WTC11 (cell line): ENCODE measurements around the gene MFAP3L. TPM values are rescaled to one million over a fixed set of nuclear protein-coding genes. Genes with fewer than 3 reads are reported as not detected.

ENCODE experiments used
- ATAC-seq: fragments of 200-7000 bp; cut with Tn5 transposase; 2 replicates; pipeline ENCODE4 v1.10.0; 2021; ENCODE audit warnings: mild to moderate bottlenecking, moderate library complexity
- Bru-seq: library from RNA; stranded (reverse); fragments of 400-500 nt; gene quantifications from one replicate; lab custom pipeline; 2021; lab: Mats Ljungman, UMichigan
- CTCF ChIA-PET: fragments of 300-600 bp; sonication (Branson Sonifier 250); formaldehyde crosslinking; loops from one replicate; lab custom pipeline; 2021; ENCODE audit warnings: antibody characterized with exemption; lab: Charles Lee
- POLR2A ChIA-PET: fragments of 350-600 bp; sonication (Branson Sonifier 250); formaldehyde crosslinking; loops from one replicate; lab custom pipeline; 2021; ENCODE audit warnings: antibody characterized with exemption; lab: Charles Lee
- DNase-seq: peaks from one replicate; pipeline ENCODE4 v3.0.0; 2021; ENCODE audit warnings: low spot score
- H3K27ac Mint-ChIP-seq: 2 replicates; pipeline ENCODE4 v1.8.0; 2021; ENCODE audit warnings: mixed read lengths
- H3K27me3 Mint-ChIP-seq: 2 replicates; pipeline ENCODE4 v1.8.0; 2021; ENCODE audit warnings: low read depth, mild to moderate bottlenecking, moderate library complexity, mixed read lengths
- H3K36me3 Mint-ChIP-seq: 2 replicates; pipeline ENCODE4 v1.8.0; 2021; ENCODE audit warnings: mixed read lengths
- H3K4me1 Mint-ChIP-seq: 2 replicates; pipeline ENCODE4 v1.8.0; 2022; ENCODE audit warnings: mixed read lengths
- H3K4me3 Mint-ChIP-seq: 2 replicates; pipeline ENCODE4 v1.8.0; 2021; ENCODE audit warnings: mild to moderate bottlenecking, moderate library complexity, mixed read lengths
- H3K9me3 Mint-ChIP-seq: 2 replicates; pipeline ENCODE4 v1.8.0; 2021; ENCODE audit warnings: mixed read lengths
- ARID4B ChIP-seq: sonication (generic); formaldehyde crosslinking; IDR thresholded peaks from 2 replicates; pipeline ENCODE4 v1.8.0; 2023; ENCODE audit warnings: missing genetic modification reagents, mild to moderate bottlenecking, borderline replicate concordance
- CBFB ChIP-seq: sonication (generic); formaldehyde crosslinking; IDR thresholded peaks from 2 replicates; pipeline ENCODE4 v1.8.1; 2022; ENCODE audit warnings: mild to moderate bottlenecking, low read depth, missing genetic modification reagents
- CREM ChIP-seq: sonication (generic); formaldehyde crosslinking; IDR thresholded peaks from 2 replicates; pipeline ENCODE4 v1.8.1; 2022; ENCODE audit warnings: mild to moderate bottlenecking, missing genetic modification reagents, moderate library complexity
- CTCF ChIP-seq: fragments of 200-600 bp; IDR thresholded peaks from 2 replicates; pipeline ENCODE4 v1.8.0; 2022; ENCODE audit warnings: antibody characterized with exemption
- E2F1 ChIP-seq: sonication (generic); formaldehyde crosslinking; IDR thresholded peaks from 2 replicates; pipeline ENCODE4 v1.8.0; 2022; ENCODE audit warnings: mild to moderate bottlenecking, missing genetic modification reagents
- E2F4 ChIP-seq: sonication (generic); formaldehyde crosslinking; IDR thresholded peaks from 2 replicates; pipeline ENCODE4 v1.8.1; 2022; ENCODE audit warnings: low read depth, mild to moderate bottlenecking, moderate library complexity, missing genetic modification reagents, borderline replicate concordance
- ERG ChIP-seq: fragments of 250-450 bp; sonication (Bioruptor Pico); IDR thresholded peaks from 2 replicates; pipeline ENCODE4 v1.8.0; 2021; ENCODE audit warnings: mild to moderate bottlenecking
- ESRRA ChIP-seq: sonication (generic); formaldehyde crosslinking; IDR thresholded peaks from 2 replicates; pipeline ENCODE4 v1.8.1; 2022; ENCODE audit warnings: mild to moderate bottlenecking, missing genetic modification reagents, borderline replicate concordance
- FOXP1 ChIP-seq: sonication (generic); formaldehyde crosslinking; IDR thresholded peaks from 2 replicates; pipeline ENCODE4 v1.8.0; 2022; ENCODE audit warnings: missing genetic modification reagents, mild to moderate bottlenecking, moderate library complexity, borderline replicate concordance
- GABPB1 ChIP-seq: sonication (generic); formaldehyde crosslinking; IDR thresholded peaks from 2 replicates; pipeline ENCODE4 v1.8.1; 2023; ENCODE audit warnings: mild to moderate bottlenecking, missing genetic modification reagents
- GTF2I ChIP-seq: fragments of 250-450 bp; sonication (Bioruptor Pico); conservative IDR thresholded peaks from 2 replicates; pipeline ENCODE4 v1.4.0; 2021; ENCODE audit warnings: mild to moderate bottlenecking
- KAT7 ChIP-seq: sonication (generic); formaldehyde crosslinking; IDR thresholded peaks from 2 replicates; pipeline ENCODE4 v1.8.1; 2023; ENCODE audit warnings: missing genetic modification reagents, mild to moderate bottlenecking, borderline replicate concordance
- MAX ChIP-seq: sonication (generic); formaldehyde crosslinking; IDR thresholded peaks from 2 replicates; pipeline ENCODE4 v1.8.0; 2022; ENCODE audit warnings: mild to moderate bottlenecking, missing genetic modification reagents
- NFATC4 ChIP-seq: fragments of 250-450 bp; sonication (Bioruptor Pico); IDR thresholded peaks from 2 replicates; pipeline ENCODE4 v1.9.0; 2021; ENCODE audit warnings: mild to moderate bottlenecking
- RELA ChIP-seq: sonication (generic); formaldehyde crosslinking; IDR thresholded peaks from 2 replicates; pipeline ENCODE4 v1.8.1; 2022; ENCODE audit warnings: missing genetic modification reagents, mild to moderate bottlenecking, borderline replicate concordance
- TEAD4 ChIP-seq: sonication (generic); formaldehyde crosslinking; IDR thresholded peaks from 2 replicates; pipeline ENCODE4 v1.8.0; 2022; ENCODE audit warnings: mild to moderate bottlenecking, missing genetic modification reagents
- ZBTB21 ChIP-seq: sonication (generic); formaldehyde crosslinking; IDR thresholded peaks from 2 replicates; pipeline ENCODE4 v1.8.1; 2023; ENCODE audit warnings: mild to moderate bottlenecking, missing genetic modification reagents, borderline replicate concordance
- ZMAT4 ChIP-seq: fragments of 250-450 bp; sonication (Bioruptor Pico); IDR thresholded peaks from 2 replicates; pipeline ENCODE4 v1.9.0; 2021; ENCODE audit warnings: mild to moderate bottlenecking
- ZNF138 ChIP-seq: sonication (generic); formaldehyde crosslinking; conservative IDR thresholded peaks from 2 replicates; pipeline ENCODE4 v1.8.1; 2022; ENCODE audit warnings: mild to moderate bottlenecking, moderate library complexity, missing genetic modification reagents
- ZNF219 ChIP-seq: sonication (generic); formaldehyde crosslinking; IDR thresholded peaks from 2 replicates; pipeline ENCODE4 v1.8.0; 2023; ENCODE audit warnings: missing genetic modification reagents, mild to moderate bottlenecking, borderline replicate concordance
- ZNF263 ChIP-seq: sonication (generic); formaldehyde crosslinking; IDR thresholded peaks from 2 replicates; pipeline ENCODE4 v1.8.1; 2022; ENCODE audit warnings: low read depth, mild to moderate bottlenecking, moderate library complexity, missing genetic modification reagents
- ZNF396 ChIP-seq: fragments of 250-450 bp; sonication (Bioruptor Pico); IDR thresholded peaks from 2 replicates; pipeline ENCODE4 v1.8.0; 2021; ENCODE audit warnings: mild to moderate bottlenecking, moderate library complexity, borderline replicate concordance
- long read RNA-seq, 3 experiments: library from RNA in 1 of 3; library from capped mRNA in 1 of 3; library from polyadenylated mRNA in 1 of 3; unstranded in 2 of 3; stranded (forward) in 1 of 3; transcript quantifications; one replicate each; pipeline ENCODE4 v2.0.0, GENCODE V29; 2021
- total RNA-seq: library from RNA; stranded (reverse); gene quantifications from 3 replicates; pipeline ENCODE4 v1.2.3, GENCODE V29; 2021
- TF ChIP-seq, protein P1 (sequence below): sonication (generic); formaldehyde crosslinking; IDR thresholded peaks from 2 replicates; pipeline ENCODE4 v1.8.1; 2023; ENCODE audit warnings: mild to moderate bottlenecking, missing genetic modification reagents, moderate library complexity

Gene MFAP3L
- 12.1 to 31.3 TPM (median 16.4 TPM) in 3 replicates for total RNA-seq
- percentile 78 among the genes with signal in this experiment for Bru-seq, nascent RNA
- long read RNA-seq, experiment 1, full-length matches to known transcripts = 4 of 35 reads
- long read RNA-seq, experiment 1, partial matches to known transcripts = 12 of 35 reads
- long read RNA-seq, experiment 1, other reads (novel, unspliced or antisense) = 19 of 35 reads
- long read RNA-seq, experiment 2, partial matches to known transcripts = 1 of 14 reads
- long read RNA-seq, experiment 2, other reads (novel, unspliced or antisense) = 12 of 14 reads
- long read RNA-seq, experiment 3, partial matches to known transcripts = 1 of 4 reads
- long read RNA-seq, experiment 3, other reads (novel, unspliced or antisense) = 2 of 4 reads

- DNase-seq (peak; percentile 88), ATAC-seq (peak; percentile 87)
- peaks cover 10% of the 10 kb centered on the region for H3K36me3 Mint-ChIP-seq
- peak within 1 kb of the TSS; percentile 88 for H3K27ac Mint-ChIP-seq
- H3K9me3 Mint-ChIP-seq = peaks cover 9% of the 10 kb centered on the region; the same call in 1 of the 2 replicates
- ChIA-PET POLR2A (interaction anchor here (0.6 to 1.4 kb wide), 3 partner anchors 14 to 406 kb away, joined by 4 to 5 read pairs (median 4); partner anchors contain the start of gene CLCN3), CTCF (interaction anchor here (1.4 to 3.0 kb wide), 3 partner anchors 216 to 414 kb away, joined by 3 to 12 read pairs (median 9); partner anchors contain the start of gene NEK1)
- peak within 1 kb of the TSS; percentile 85 for H3K4me3 Mint-ChIP-seq
- peaks cover 50% of the 10 kb centered on the region for H3K27me3 Mint-ChIP-seq
- peaks cover 28% of the 10 kb centered on the region for H3K4me1 Mint-ChIP-seq
- TF ChIP-seq TEAD4 (CRISPR knock-in tag) (no peak), ARID4B (CRISPR knock-in tag) (0 out of 2 replicates have a peak, but pooled peaks have one; percentile 5), MAX (CRISPR knock-in tag) (no peak), ERG (CRISPR knock-in tag) (no peak), ESRRA (CRISPR knock-in tag) (0 out of 2 replicates have a peak, but pooled peaks have one; percentile 42), KAT7 (CRISPR knock-in tag) (peak; percentile 64; the same call in 1 of the 2 replicates), ZBTB21 (CRISPR knock-in tag) (no peak), RELA (CRISPR knock-in tag) (0 out of 2 replicates have a peak, but pooled peaks have one; percentile 11), ZNF396 (CRISPR knock-in tag) (no peak), GTF2I (CRISPR knock-in tag) (no peak), FOXP1 (CRISPR knock-in tag) (no peak; the same call in 1 of the 2 replicates), ZNF138 (CRISPR knock-in tag) (no peak), ZNF219 (CRISPR knock-in tag) (no peak), ZNF263 (no peak), CREM (CRISPR knock-in tag) (peak; percentile 69; the same call in 1 of the 2 replicates), E2F1 (CRISPR knock-in tag) (no peak), NFATC4 (CRISPR knock-in tag) (no peak), E2F4 (no peak), CTCF (no peak), CBFB (CRISPR knock-in tag) (0 out of 2 replicates have a peak, but pooled peaks have one; percentile 51), GABPB1 (CRISPR knock-in tag) (0 out of 2 replicates have a peak, but pooled peaks have one; percentile 29), ZMAT4 (CRISPR knock-in tag) (no peak)
- TF ChIP-seq, protein P1, sequence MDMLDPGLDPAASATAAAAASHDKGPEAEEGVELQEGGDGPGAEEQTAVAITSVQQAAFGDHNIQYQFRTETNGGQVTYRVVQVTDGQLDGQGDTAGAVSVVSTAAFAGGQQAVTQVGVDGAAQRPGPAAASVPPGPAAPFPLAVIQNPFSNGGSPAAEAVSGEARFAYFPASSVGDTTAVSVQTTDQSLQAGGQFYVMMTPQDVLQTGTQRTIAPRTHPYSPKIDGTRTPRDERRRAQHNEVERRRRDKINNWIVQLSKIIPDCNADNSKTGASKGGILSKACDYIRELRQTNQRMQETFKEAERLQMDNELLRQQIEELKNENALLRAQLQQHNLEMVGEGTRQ (CRISPR knock-in tag) = no peak
Measured at GRCh38 chr4:170026253-170027021, at the start of gene MFAP3L. MFAP3L (minus strand) TSS chr4:170026395; CDS start chr4:170005877, 20,518 bp downstream.
